CD1c-positive myeloid dendritic cell (primary cell): ENCODE results near the gene ELK4.

Experiments
- DNase-seq: peaks from one replicate; pipeline ENCODE4 v3.0.0-alpha.2; 2016; ENCODE audit errors: extremely low spot score

Gene ELK4

GRCh38 chr1:205581321-205581980 is 50.4 kb downstream of the ELK4 start:
- no peak for DNase-seq

GRCh38 chr1:205580923-205581180 is 51.0 kb downstream of the ELK4 start:
- DNase-seq, result no peak

GRCh38 chr1:205580140-205580922 is 51.5 kb downstream of the ELK4 start:
- DNase-seq, result no peak

GRCh38 chr1:205579711-205580110 is 52.1 kb downstream of the ELK4 start:
- DNase-seq, result no peak

- no peak for DNase-seq
Observed at GRCh38 chr1:205578780-205579571, 52.8 kb downstream of the ELK4 start.

- no peak for DNase-seq
Observed at GRCh38 chr1:205577874-205578658, 53.7 kb downstream of the ELK4 start.

GRCh38 chr1:205576805-205577761 is 54.7 kb downstream of the ELK4 start:
- DNase-seq, result no peak

GRCh38 chr1:205576011-205576410 is 55.8 kb downstream of the ELK4 start:
- DNase-seq, result no peak

- DNase-seq, result no peak
Observed at GRCh38 chr1:205575294-205575885, 56.4 kb downstream of the ELK4 start.

GRCh38 chr1:205572421-205572820 is 59.4 kb downstream of the ELK4 start:
- DNase-seq, result no peak

- no peak for DNase-seq
Observed at GRCh38 chr1:205571747-205572146, 60.1 kb downstream of the ELK4 start.

- DNase-seq, result no peak
Observed at GRCh38 chr1:205570796-205571537, 60.8 kb downstream of the ELK4 start.

- DNase-seq, result no peak
Observed at GRCh38 chr1:205570173-205570501, 61.7 kb downstream of the ELK4 start.

GRCh38 chr1:205569411-205570172 is 62.2 kb downstream of the ELK4 start:
- no peak for DNase-seq

GRCh38 chr1:205568469-205569361 is 63.1 kb downstream of the ELK4 start:
- DNase-seq, result no peak

- DNase-seq, result no peak
Observed at GRCh38 chr1:205568135-205568468, 63.7 kb downstream of the ELK4 start.

- no peak for DNase-seq
Observed at GRCh38 chr1:205567716-205568115, 64.1 kb downstream of the ELK4 start.

GRCh38 chr1:205565799-205566198 is 66.0 kb downstream of the ELK4 start:
- no peak for DNase-seq
